Hippocampal formation (tissue), 2 donors: Measurements from ENCODE around the gene DUSP22.

ENCODE experiments used
- DNase-seq, 2 donors: peaks; one replicate each; lab custom pipeline; 2025; lab: John Stamatoyannopoulos, UW

The DUSP22 gene

DNA sequence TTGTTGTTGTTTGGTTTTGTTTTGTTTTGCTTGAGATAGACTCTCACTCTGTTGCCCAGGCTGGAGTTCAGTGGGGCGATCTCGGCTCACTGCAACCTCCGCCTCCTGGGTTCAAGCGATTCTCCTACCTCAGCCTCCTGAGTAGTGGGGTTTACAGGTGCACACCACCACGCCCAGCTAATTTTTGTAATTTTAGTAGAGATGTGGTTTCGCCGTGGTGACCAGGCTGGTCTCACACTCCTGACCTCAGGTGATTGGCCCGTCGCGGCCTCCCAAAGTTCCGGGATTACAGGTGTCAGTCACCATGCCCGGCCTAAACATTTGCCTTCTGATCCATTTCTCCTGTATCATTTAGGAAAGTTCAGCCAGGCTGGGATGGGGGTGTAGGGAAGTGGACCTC is 17.7 kb downstream of the DUSP22 start:
- DNase-seq: no peak

DNA sequence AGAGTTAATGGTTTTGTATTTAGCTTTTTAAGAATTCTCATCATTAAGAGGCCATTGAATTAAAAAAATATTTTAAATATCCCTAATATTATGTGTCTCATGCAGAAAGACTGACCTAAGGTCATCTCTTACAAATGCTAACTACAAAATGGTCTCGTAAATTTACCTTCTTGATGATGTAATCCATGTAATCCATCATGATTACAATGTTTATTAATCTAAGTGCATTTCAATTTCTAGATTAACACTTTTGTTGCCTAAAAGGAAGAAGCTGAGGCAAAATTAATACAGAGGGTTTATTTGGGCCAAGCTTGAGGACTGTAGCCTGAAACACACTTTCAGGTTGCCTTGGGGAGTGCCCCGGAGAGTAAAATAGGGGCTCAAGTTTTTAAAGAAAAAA is 18.4 kb downstream of the DUSP22 start:
- DNase-seq: no peak

DNA sequence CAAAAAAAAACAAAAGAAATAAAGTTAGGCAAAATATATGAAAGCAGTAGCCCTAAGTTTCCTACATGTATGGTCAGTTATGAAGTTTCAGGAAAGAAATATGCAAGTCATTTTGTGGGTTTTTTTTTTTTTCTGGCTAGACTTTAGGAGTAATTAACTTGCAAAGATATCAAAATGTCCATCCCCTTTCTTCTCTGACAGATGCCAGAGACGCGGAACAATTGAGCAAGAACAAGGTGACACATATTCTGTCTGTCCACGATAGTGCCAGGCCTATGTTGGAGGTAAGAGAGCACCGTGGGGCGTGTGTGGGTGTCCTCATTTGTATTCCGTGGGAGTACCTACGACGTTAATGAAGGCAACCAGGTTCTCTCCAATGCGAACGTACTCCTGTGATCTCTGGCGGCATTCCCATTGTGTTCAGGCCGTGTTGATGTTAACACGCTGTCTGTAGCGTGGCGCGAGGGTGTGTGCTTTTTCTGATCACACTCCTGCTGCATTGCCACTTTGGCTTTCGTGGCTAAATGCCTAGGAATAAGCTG is 19.5 kb downstream of the DUSP22 start:
- DNase-seq: no peak

DNA sequence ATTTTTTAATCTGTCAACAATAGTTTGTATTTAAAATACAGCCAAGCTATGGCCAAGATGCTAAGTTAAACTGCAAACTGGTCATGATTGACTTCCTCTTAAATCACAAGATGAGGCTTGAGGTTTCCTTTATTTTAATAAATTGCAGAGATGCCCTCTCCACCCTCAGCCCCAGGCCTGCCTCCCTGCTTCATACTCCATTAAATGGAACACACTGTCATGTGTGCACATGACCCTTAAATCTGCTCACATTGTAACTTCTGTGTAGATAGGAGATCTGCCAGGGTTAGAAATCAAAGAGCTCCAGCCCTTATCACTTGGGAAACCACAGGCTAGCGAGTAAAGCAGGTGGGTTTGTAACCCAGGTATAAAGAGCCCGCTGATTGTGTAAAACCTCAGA is 20.8 kb downstream of the DUSP22 start:
- no peak for DNase-seq

DNA sequence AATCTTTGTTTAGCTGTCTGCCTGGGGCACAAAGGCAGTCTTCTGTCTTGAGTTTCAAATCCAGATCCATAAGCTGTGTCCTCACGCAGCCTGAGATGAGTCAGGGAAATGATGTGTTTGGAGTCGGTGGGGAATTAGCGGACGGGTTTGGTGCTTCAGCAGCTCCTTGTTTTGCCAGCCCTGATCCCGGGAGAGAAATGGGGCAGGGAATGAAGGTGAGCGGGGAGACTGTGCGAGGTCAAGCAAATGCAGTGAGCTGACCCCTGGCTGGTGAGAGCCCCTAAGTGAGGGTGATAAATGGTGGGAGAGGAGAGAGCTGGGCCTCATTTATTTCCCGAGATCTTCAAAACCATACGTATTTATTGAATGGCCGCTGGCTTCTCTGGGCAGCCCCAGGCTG is 21.6 kb downstream of the DUSP22 start:
- DNase-seq: no peak

DNA sequence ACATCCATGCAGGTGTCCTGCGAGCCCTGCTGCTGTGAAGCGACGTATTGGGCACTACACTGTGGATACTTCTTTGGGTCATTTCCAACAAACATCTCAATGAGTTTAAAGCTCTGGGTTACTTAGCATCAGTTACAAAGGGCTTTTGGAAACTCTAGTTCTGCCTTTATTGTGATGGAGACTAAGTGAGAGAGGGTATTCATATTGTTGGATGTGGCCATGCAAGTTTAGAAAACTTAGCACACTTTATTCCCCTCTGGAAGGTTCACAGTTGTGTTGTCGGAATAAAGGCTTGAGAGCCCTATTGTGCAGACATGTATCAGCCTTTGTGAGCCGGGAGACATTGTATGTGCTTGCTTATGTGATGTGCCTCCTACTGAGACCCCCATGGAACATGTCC is 22.1 kb downstream of the DUSP22 start:
- no peak for DNase-seq

DNA sequence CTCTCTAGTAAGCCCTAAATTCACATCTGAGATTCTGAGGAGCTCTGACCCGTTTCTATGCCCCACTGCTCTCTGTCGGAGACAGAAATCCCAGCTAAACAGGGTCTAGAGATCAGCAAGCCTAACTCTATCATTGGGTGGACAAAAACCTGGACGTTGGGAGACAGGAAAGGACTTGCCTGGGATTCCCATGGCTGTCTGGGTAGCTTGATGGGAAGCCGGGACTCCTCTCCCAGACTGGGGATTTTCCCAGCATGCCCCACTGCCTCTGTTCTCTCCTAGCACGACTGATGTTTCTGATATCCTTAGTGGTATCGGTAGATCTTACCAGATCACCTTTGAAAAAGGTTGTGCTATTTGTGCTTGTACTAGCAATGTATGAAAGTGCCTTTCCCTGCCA is 22.9 kb downstream of the DUSP22 start:
- no peak for DNase-seq

DNA sequence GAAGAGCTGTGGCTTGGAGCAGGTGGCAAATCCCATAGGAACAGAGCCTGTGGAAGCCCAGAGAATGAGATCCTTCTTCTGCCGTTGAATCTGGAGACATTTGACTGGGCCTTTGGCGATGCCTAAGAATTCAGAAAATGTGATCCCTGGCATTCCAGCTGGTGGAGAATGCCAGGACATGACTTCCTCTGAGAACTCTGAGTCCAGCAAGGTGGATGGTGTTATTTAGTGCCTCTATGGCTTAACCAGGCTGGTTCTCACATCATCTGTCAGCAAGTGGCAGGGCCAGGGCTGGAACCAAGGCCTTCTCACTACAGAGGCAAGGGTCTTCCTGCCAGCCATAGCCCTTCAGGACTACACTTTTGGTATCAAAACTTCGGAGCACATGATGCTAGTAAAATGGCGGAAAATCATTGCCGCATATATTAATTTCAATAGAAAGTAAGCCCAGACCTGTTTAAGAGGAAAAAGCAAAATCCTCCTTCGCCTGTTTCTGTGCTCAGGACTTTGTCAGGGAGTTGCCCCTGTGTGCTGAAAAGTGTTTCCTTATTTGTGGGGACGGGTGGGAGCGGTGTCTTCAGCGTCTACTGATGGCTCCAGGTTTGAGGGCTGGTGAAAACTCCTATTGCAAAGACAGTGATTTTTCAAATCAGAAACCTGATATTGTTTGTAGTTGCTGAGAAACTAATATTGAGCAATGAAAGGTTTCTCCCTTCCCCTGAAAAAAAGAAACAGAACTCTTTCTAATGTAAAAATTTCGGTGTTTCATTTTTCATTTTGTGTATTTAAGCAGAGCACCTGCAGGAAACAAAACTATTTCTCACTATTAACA is 23.9 kb downstream of the DUSP22 start:
- no peak for DNase-seq

DNA sequence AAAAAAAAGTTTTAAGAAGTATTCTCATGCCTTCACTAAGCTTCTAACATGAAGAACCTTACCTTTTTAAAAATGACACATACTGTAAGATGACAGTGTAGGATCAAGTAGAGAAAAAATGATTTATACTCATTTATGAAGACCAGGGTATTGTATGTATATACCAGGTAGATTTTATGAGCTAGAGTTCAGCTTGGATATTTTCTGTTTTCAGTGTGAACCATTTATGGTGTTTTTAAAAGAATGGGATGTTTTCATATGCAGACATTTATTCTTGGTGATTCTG is 24.4 kb downstream of the DUSP22 start:
- no peak for DNase-seq

DNA sequence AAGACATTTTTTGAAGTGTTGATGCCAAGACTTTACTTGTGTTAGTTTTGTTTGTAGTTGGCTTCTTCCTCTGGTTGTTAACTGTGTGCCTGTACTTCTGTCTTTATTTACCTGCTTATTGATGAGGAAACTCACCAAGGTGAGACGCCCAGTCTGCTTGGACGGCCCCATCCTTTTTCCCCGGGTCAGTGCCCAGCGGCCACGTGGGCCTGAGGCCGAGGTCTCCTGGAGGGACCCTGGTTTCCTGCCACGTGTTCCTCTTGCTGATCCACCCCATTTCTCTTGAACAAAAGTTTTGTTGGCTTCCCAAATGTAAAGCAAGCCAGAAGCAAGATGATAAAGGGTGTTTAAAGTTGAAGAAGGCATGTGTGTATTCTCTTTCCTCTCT is 24.8 kb downstream of the DUSP22 start:
- no peak for DNase-seq

DNA sequence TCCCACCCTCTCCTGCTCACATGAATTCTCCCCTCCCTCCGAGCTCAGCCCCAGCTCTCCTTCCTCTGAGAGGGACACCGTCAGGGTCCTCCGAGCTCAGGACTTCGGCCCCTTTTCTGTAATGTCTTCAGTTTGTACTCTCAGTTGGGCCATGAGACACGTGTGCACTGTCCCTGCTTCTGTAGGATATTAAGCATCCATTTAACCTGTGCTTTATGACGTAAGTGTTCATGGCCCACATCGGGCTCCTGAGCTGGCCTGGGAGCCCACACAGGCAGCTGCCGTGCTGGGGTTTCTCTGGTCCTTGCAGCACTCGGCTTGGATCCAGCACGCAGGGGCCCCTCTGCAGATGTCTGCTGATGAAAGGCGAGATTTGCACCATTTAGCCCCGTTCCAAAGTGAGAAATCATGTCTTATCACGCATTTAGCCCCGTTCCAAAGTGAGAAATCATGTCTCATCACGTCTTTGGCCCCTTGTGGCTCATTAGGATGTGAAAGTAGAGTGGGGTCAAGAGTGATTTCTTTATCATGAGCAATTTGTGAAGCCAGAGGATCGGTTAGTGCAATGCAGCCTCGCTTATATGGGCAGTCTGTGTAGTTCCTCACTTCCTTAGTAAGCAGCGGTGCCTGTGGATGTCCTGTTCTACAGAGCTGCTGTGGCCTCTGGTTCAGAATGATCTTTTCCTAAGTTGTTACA is 25.3 kb downstream of the DUSP22 start:
- DNase-seq: no peak

DNA sequence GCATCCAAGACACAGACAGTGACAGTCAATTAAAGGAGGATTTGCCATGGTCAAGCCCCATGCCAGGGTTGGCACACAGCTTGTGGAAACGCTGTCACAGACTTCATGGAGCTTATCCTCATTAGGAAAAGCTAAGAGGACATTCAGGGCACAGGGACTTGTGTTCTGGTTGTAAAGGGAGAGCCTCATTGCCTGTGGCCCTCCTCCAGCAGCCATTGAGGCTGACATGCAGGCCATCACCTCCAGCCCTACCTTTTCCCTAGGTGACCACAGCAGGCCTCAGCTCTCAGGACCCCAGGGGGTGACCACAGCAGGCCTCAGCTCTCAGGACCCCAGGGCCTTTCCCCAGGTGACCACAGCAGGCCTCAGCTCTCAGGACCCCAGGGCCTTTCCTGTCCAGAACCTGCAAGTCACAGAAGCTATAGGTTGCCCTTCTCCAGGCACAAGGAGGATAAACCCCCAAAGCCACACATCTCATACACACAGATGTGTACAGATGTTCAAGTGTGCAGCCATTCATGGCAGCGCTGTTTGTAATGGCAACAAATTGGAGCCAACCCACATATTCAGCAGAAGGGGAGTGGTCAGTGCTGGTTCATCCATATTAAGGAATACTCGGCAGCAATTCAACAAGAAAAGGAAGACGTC is 26.1 kb downstream of the DUSP22 start:
- no peak for DNase-seq

DNA sequence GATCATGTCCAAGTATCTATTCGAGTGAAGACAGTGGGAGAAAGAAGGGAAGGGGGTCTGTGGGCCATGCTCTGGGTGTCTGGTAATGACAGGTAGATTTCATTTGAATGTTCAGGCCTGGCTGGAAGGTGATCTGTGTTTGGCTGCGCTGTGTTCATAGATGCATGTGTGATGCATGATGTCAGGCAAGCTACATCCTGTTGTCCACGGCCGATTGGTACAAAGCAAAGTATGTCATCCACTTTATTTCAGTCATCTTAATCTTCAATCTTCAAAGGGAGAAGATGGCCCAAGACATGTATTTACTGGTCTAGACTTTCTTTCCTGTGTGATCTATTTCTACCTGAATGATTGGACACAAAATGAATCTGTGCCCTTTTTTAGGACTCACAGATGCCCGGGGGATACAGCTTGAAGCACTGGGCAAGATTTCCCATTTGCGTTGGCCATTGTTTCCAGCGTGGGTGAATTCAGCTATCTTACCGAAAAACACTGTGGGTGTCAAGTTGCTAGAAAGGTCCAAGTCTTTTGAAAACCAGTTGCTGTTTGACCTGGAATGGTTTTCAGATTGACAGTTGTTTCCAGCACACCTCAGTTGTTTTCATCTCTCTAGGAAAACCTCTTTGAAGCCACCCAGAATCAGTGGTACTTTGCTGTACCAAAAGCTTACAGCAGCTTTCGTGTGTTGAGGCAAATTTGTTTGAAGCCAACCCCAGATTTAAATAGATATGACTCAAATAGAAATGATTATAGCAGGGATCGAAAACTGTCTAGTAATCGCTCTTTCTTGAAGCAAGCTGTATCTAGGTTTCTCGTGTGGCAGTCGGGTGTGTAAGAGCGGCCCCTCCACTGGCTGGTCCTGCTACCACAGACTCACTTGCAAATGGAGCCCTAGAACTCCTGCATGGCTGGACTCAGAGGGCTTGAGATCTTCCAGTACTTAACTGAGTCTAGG is 27.2 kb downstream of the DUSP22 start:
- no peak for DNase-seq

DNA sequence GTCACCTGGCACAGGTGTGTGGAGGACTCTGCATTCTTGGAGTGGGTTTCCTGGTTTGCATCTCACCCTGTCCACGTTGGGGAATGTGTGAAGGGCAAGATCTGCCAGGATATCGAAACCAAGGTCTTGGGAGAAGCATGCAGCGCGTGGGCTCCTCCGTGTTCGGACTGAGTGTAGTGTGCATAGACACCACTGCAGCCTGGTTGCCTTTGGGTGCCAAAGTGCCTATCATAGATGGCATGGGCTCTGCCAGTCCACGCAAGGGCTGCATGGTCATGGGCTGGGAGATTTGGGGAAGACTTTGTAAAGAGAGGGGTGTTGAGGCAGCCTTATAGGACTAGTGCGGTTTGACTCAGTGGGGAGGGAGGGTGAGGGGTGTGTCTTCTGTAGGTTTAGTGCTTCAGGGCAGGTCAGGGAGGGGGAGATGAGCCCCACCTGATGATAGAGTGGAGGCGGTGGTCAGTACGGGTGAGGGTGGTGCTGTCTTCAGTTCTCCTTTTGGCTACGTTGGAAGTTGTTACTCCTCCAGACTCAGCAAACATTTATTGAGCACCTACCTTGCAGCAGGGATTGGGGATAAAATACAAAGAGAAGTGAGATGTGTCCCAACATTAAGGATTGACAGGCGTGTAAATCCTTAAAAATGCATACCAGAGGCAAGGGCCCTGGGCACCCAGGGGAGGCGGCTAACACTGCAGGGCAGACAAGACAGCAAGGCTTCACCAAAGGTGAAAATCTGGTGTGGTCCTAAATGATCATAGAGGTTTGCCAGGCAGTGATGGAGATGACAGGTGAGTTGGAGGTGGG is 28.3 kb downstream of the DUSP22 start:
- DNase-seq: no peak

DNA sequence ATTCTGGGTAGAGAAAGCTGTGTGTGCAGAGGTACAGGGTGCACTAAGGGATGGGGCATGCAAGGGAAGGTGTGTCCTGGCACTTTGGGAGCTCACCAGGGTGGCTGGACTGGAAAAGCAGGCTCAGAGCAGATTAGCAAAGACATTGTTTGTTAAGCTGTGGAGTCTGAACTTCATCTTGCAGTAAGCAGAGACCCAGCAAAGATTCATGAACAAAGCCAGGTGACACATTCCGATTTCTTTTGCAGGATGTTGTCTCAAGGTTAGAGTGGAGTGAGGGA is 28.8 kb downstream of the DUSP22 start:
- DNase-seq: no peak

DNA sequence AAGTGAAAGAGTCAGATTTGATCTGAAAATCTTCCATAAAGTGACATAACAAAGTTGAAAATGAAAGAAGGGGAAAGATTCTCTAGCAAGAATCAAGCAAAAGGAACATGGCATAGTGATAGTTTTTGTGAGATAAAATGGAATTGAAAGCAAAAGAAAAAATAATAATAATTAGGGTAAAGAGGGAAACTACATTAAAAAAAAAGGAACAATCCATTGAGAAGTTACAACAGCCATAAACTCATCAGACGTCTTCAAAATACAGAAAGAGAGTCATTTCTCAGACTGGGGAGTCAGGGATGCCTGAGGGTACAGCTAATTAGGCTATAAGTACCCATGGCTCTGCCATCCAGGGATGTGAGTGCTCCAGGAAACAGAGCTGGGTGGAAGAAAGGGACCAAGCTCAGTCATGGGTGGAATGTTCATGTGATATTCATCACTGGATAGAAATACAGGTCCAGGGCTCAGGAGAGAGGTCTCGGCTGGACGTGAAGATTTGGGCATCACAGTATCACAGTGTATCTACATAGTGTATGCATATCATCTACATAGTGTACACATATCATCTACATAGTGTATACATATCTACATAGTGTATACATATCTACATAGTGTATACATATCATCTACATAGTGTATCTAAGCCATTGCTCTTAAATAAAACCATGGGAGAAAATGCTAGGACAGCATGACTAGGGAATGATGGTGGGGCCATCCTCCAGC is 29.4 kb downstream of the DUSP22 start:
- DNase-seq: no peak

DNA sequence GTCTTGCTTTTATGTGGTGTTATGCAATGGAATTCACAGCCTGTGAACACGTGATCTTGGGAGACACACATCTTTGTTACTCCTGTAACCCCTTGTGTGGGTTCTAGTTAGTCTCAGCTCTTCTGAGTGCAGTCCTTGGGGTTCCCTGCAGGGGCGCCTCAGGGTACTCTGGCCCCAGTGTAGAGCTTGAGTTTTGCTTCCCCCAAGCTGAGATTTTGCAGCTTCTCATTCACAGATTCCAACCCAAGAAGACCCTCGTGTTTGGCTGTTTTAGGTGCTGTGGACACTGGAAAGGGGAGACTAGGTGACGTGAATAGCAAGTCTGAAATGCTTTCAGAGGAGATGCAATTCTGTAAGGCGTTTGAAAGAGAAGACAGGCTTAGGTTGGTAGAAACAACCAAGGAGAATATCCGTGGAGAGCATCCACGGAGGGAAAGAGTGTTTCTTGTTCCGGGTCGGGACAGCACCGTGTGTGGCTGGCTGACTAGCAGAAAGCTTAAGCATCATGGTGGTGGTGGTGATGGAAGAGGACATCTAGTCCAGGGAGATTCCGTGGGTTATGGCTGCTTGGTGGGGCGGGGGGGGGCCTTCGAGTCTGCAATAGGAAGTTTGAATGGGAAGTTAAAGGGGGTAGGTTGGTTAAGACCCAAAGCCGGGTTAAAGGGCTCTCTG is 30.1 kb downstream of the DUSP22 start:
- DNase-seq: no peak

DNA sequence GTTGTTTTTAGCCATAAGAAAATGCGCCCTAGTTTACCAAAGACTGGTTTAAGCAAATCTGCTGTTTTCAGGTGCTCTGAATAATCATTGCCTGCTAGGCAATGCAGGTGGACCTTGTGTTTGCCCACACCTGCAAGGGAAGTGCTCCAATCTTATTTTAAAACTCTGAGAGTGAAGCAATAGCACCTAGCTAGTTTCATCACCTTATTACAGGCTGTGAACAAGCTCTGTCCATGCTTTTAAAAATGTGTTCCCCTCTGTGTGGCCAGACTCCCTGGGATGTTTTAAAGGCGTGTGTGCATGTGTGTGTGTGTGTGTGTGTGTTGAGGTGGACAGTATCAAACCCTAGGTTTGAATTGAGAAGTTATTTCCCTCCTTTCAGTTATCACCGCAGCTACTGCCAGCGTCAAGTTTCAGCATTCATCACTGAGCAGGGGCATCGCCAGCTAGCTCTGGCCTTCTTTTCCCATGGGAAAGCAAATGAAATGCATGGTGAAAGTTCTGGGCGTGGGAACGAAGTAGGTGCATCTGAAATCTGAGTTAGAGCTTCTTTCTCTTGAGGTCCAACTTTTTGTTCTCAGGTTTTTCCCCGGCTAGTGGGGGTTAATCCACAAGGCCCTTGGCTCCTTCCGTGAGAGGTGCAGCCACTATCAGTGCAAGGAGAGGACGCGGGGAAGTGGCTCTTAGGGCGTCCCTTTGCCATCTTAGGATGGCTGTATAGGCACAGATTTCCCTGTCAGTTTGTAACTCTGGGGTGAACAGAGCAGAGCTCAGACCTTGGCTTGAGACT is 30.8 kb downstream of the DUSP22 start:
- no peak for DNase-seq

DNA sequence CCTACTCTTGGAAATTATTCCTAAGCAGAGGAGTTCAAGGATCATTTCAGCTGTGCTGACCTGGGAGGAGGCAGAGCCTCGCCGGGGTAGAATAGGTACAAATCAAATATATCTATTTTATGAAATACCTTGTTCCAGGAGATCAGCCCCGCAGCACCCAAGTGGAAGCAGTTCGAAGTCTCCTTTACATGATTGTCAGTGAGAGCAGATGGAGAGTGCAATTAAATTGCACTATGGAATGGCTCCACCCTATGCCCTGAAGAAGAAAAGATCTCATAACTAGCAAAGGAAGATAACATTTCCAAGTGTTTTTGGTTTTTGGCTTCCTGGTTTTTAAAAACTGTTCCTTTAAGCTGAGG is 31.4 kb downstream of the DUSP22 start:
- no peak for DNase-seq
